Lung microvascular endothelial cell (primary cell): ENCODE data around the gene ZNF208. TPM values are rescaled to one million over a fixed set of nuclear protein-coding genes. Genes with fewer than 3 reads are reported as not detected.
"Not testable (repeated sequence)": the region's sequence is repeated elsewhere in the genome, so short reads cannot be mapped to it uniquely, and the experiment has no call there.

Experiments used
- DNase-seq, 2 donors: peaks; one replicate each; pipeline versions ENCODE4 v3.0.0 to v3.0.0-alpha.2; 2010; ENCODE audit warnings: low read depth in 2 of 2
- total RNA-seq: library from RNA; depleted of rRNA; stranded (reverse); fragments of >200 nt; gene quantifications from 2 replicates; pipeline ENCODE4 v1.2.1, GENCODE V29; 2014

Gene ZNF208
- total RNA-seq, 1 donor from 2014 or later, result 0.99 TPM

DNA sequence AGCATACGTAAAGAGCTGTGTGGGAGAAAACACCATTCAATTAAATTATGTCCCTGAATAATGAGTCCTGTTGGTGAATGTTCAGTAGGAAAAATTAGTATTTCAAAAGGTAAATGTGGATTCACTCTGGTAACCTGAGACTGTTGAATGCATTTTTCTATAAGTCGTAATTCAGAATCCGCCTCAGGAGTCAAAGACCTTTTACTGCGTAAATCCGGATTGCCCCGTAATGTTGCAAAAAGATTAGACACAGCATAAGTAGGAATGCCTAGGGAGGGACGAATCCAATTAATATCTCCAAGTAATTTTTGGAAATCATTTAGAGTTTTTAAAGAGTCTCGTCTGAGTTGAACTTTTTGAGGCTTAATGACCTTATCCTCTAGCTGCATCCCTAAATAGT is 126.0 kb downstream of the ZNF208 start:
- DNase-seq, result not testable (repeated sequence)

DNA sequence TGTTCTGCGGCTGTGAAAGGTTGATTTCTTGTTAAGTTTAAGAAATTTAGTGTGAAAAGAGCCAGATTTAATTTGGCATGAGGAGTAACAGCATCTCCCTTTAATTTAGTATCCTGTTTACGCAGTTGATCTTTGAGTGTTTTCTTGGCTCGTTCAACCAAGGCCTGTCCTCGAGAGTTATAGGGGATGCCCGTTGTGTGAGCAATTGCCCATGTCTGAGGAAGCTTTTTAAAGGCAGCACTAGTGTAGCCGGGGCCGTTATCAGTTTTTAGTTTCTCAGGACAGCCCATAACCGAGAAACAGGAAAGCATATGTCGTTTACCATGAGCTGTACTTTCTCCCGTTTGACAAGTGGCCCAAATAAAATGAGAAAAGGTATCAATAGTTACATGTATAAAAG is 127.2 kb downstream of the ZNF208 start:
- DNase-seq, result no peak

Other genes with a start within 250 kb of the ZNF208 start
- 2.0 and 3.2 TPM in 2 replicates for gene ZNF100, start 243.4 kb downstream of the ZNF208 start, total RNA-seq
- 5.0 and 10.5 TPM in 2 replicates for gene ZNF43, start 174.8 kb downstream of the ZNF208 start, total RNA-seq
- gene ZNF257, start 41.5 kb upstream of the ZNF208 start, total RNA-seq, result 0.22 and 1.6 TPM in 2 replicates
- 0.79 TPM in 1 of 2 replicates, not detected in the other for gene ZNF676, start 186.0 kb upstream of the ZNF208 start, total RNA-seq